GM12892 (cell line): ENCODE data around the gene SVEP1.

Experiments
- POLR2A ChIP-seq: IDR thresholded peaks from 2 replicates; pipeline ENCODE4 v1.6.1; 2011; ENCODE audit warnings: low read depth, low read length, control low read depth
- POLR2AphosphoS5 ChIP-seq: IDR thresholded peaks from 2 replicates; pipeline ENCODE4 v1.6.1; 2011; ENCODE audit warnings: low read depth, low read length, control low read depth
- TAF1 ChIP-seq: IDR thresholded peaks from 2 replicates; pipeline ENCODE4 v1.6.1; 2011; ENCODE audit warnings: low read depth, mild to moderate bottlenecking, control low read depth, low read length, borderline replicate concordance

DNA sequence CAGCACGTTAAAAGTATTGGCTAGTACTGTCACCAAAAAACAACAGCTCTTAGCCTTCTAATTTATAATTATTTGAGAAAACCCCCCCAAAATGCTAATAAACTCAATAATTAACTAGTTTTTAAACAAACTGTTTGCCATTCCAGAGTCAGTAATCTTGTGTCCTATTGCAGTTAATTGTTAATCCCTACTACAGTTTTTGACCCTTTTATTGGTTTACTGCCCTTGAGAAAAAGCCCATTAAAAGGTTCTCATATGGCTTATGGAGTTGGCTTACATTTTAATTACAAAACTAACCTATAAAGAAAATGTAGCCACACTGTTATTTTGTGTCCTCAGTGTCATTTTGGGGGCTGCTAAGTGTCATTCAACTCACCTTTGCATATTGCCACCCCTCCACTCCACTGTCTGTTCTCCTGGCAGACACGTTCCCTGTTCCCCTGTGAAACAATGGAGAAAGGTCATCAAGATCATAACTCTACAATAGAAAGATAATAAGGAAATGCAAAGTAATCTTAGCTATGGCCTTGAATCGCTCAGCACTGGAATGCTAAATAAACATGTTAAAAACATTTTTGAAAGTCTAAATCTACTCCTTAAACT lies 190.3 kb downstream of the SVEP1 start:
- no peak for TF ChIP-seq POLR2A
- TF ChIP-seq POLR2AphosphoS5: no peak
- TF ChIP-seq TAF1: no peak
